H9 (cell line): ENCODE data around the gene AKNA. TPM values are rescaled to one million over a fixed set of nuclear protein-coding genes. Genes with fewer than 3 reads are reported as not detected.

Experiments used
- DNase-seq: peaks from one replicate; pipeline ENCODE4 v3.0.0-alpha.2; 2017
- H2AFZ ChIP-seq: one replicate; pipeline ENCODE4 v1.6.1; 2013; ENCODE audit warnings: mild to moderate bottlenecking, low read length, control low read depth, moderate library complexity
- H2AK5ac ChIP-seq: 2 replicates; pipeline ENCODE4 v1.6.1; 2013; ENCODE audit warnings: low read length, control low read depth, mixed read lengths; ENCODE audit not compliant: insufficient read length
- H2BK120ac ChIP-seq: one replicate; pipeline ENCODE4 v1.6.1; 2013; ENCODE audit warnings: low read depth, mild to moderate bottlenecking, low read length, control low read depth, inconsistent platforms; ENCODE audit not compliant: poor library complexity, severe bottlenecking
- H2BK12ac ChIP-seq: 2 replicates; pipeline ENCODE4 v1.6.1; 2013; ENCODE audit warnings: low read length, control low read depth, mixed read lengths, low read depth; ENCODE audit not compliant: insufficient read length
- H2BK15ac ChIP-seq: 2 replicates; pipeline ENCODE4 v1.6.1; 2013; ENCODE audit warnings: low read depth, low read length, control low read depth
- H2BK20ac ChIP-seq: one replicate; pipeline ENCODE4 v1.6.1; 2013; ENCODE audit warnings: low read depth, mild to moderate bottlenecking, low read length, control low read depth, inconsistent platforms; ENCODE audit not compliant: poor library complexity, severe bottlenecking
- H2BK5ac ChIP-seq: 2 replicates; pipeline ENCODE4 v1.6.1; 2013; ENCODE audit warnings: low read length, control low read depth, mixed read lengths; ENCODE audit not compliant: insufficient read length
- H3K14ac ChIP-seq: 2 replicates; pipeline ENCODE4 v1.6.1; 2013; ENCODE audit warnings: low read length, control low read depth; ENCODE audit not compliant: insufficient read depth
- H3K18ac ChIP-seq: 2 replicates; pipeline ENCODE4 v1.6.1; 2013; ENCODE audit warnings: low read depth, mild to moderate bottlenecking, mixed read lengths, low read length, control low read depth; ENCODE audit not compliant: insufficient read length
- H3K23ac ChIP-seq: 2 replicates; pipeline ENCODE4 v1.6.1; 2013; ENCODE audit warnings: low read length, control low read depth, mixed read lengths, low read depth; ENCODE audit not compliant: insufficient read length
- H3K23me2 ChIP-seq: 2 replicates; pipeline ENCODE4 v1.6.1; 2013; ENCODE audit warnings: low read depth, mild to moderate bottlenecking, mixed read lengths, low read length, control low read depth; ENCODE audit not compliant: insufficient read length, poor library complexity, severe bottlenecking
- H3K27ac ChIP-seq: 2 replicates; pipeline ENCODE4 v1.5.1; 2013; ENCODE audit warnings: low read length, control low read depth, mixed read lengths, low read depth; ENCODE audit not compliant: insufficient read length
- H3K27me3 ChIP-seq: 2 replicates; pipeline ENCODE4 v1.6.1; 2013; ENCODE audit warnings: low read length, control low read depth, inconsistent platforms; ENCODE audit not compliant: insufficient read depth
- H3K4ac ChIP-seq: 2 replicates; pipeline ENCODE4 v1.6.1; 2013; ENCODE audit warnings: low read depth, mild to moderate bottlenecking, control low read depth, inconsistent platforms, low read length, moderate library complexity
- H3K4me1 ChIP-seq: 2 replicates; pipeline ENCODE4 v1.6.1; 2013; ENCODE audit warnings: low read length, control low read depth, inconsistent platforms; ENCODE audit not compliant: insufficient read depth
- H3K4me2 ChIP-seq: 2 replicates; pipeline ENCODE4 v1.6.1; 2013; ENCODE audit warnings: low read length, control low read depth, mixed read lengths; ENCODE audit not compliant: insufficient read length, insufficient read depth
- H3K56ac ChIP-seq: 2 replicates; pipeline ENCODE4 v1.6.1; 2013; ENCODE audit warnings: low read depth, mild to moderate bottlenecking, mixed read lengths, low read length, control low read depth; ENCODE audit not compliant: insufficient read length
- H3K79me1 ChIP-seq: 2 replicates; pipeline ENCODE4 v1.6.1; 2013; ENCODE audit warnings: low read depth, mild to moderate bottlenecking, moderate library complexity, low read length, control low read depth, inconsistent platforms; ENCODE audit not compliant: insufficient read depth, poor library complexity, severe bottlenecking
- H3K79me2 ChIP-seq: 2 replicates; pipeline ENCODE4 v1.6.1; 2013; ENCODE audit warnings: low read length, control low read depth, inconsistent platforms; ENCODE audit not compliant: insufficient read depth
- H3K9ac ChIP-seq: 2 replicates; pipeline ENCODE4 v1.6.1; 2013; ENCODE audit warnings: low read length, control low read depth, mixed read lengths; ENCODE audit not compliant: insufficient read length; ENCODE audit errors: extremely low read depth
- H3K9me3 ChIP-seq: one replicate; pipeline ENCODE4 v1.6.1; 2013; ENCODE audit warnings: low read depth, low read length, inconsistent platforms; ENCODE audit not compliant: control insufficient read depth
- H3T11ph ChIP-seq: one replicate; pipeline ENCODE4 v1.6.1; 2013; ENCODE audit warnings: mild to moderate bottlenecking, low read length, control low read depth, inconsistent platforms
- H4K20me1 ChIP-seq: one replicate; pipeline ENCODE4 v1.6.1; 2013; ENCODE audit not compliant: control insufficient read depth, insufficient read length, insufficient read depth
- H4K5ac ChIP-seq: 2 replicates; pipeline ENCODE4 v1.6.1; 2013; ENCODE audit warnings: low read depth, mild to moderate bottlenecking, mixed read lengths, low read length, control low read depth; ENCODE audit not compliant: insufficient read length
- H4K8ac ChIP-seq: replicated peaks from 2 replicates; pipeline ENCODE4 v1.6.1; 2013; ENCODE audit warnings: low read length, control low read depth, mixed read lengths, low read depth; ENCODE audit not compliant: insufficient read length
- H4K91ac ChIP-seq: 2 replicates; pipeline ENCODE4 v1.6.1; 2013; ENCODE audit warnings: low read depth, mild to moderate bottlenecking, moderate library complexity, mixed read lengths, low read length, control low read depth; ENCODE audit not compliant: insufficient read length
- H3K27ac Mint-ChIP-seq, 3 experiments: 2 replicates in 2 of 3; 3 replicates in 1 of 3; pipeline ENCODE4 v1.8.0; 2020 to 2021; ENCODE audit warnings: mixed read lengths in 3 of 3, mild to moderate bottlenecking in 1 of 3, moderate library complexity in 1 of 3
- H3K27me3 Mint-ChIP-seq: 2 replicates; pipeline ENCODE4 v1.8.0; 2021; ENCODE audit warnings: low read depth, mild to moderate bottlenecking, moderate library complexity, mixed read lengths
- H3K36me3 Mint-ChIP-seq, 3 experiments: 2 replicates in 2 of 3; 3 replicates in 1 of 3; pipeline ENCODE4 v1.8.0; 2020 to 2021; ENCODE audit warnings: low read depth in 3 of 3, mixed read lengths in 3 of 3; ENCODE audit not compliant: insufficient read depth in 1 of 3
- H3K4me1 Mint-ChIP-seq, 2 experiments: 2 replicates each; pipeline ENCODE4 v1.8.0; 2020; ENCODE audit warnings: mixed read lengths in 2 of 2
- H3K4me3 Mint-ChIP-seq, 2 experiments: 2 replicates in 1 of 2; 3 replicates in 1 of 2; pipeline ENCODE4 v1.8.0; 2020 to 2021; ENCODE audit warnings: mild to moderate bottlenecking in 2 of 2, mixed read lengths in 2 of 2, moderate library complexity in 1 of 2
- H3K9me3 Mint-ChIP-seq, 2 experiments: 2 replicates in 1 of 2; 3 replicates in 1 of 2; pipeline ENCODE4 v1.8.0; 2020; ENCODE audit warnings: mild to moderate bottlenecking in 2 of 2, mixed read lengths in 2 of 2, moderate library complexity in 1 of 2
- CTCF ChIP-seq: fragments of 200-600 bp; sonication (generic); conservative IDR thresholded peaks from 3 replicates; pipeline ENCODE4 v1.8.0; 2021; ENCODE audit warnings: antibody characterized with exemption, mild to moderate bottlenecking
- WGBS: extraction: QIAGEN DNeasy Blood & Tissue Kit; methylation state at CpG from one replicate; pipeline ENCODE4 v1.1.7; 2013; ENCODE audit warnings: missing lambda C conversion rate, low lambda C conversion rate, mixed read lengths; ENCODE audit not compliant: insufficient read length; ENCODE audit errors: extremely low coverage; 5-methylcytosine and 5-hydroxymethylcytosine counted together
- total RNA-seq: library from RNA; stranded (reverse); gene quantifications from 2 replicates; pipeline ENCODE4 v1.2.1, GENCODE V29; 2021

Gene AKNA
- total RNA-seq, 1 experiment from 2014 or later: 19.7 TPM

GRCh38 chr9:114414346-114414745 is 26.6 kb upstream of the AKNA start:
- Histone ChIP-seq H4K5ac (no peak overlapping the region), H3K27me3 (no peaks in the 10 kb centered on the region), H3K4me2 (no peak overlapping the region), H2BK5ac (no peak overlapping the region), H3K9ac (no peak overlapping the region), H2AK5ac (no peak overlapping the region), H3K79me1 (no peaks in the 10 kb centered on the region), H2BK20ac (no peak overlapping the region), H2BK120ac (no peak overlapping the region), H3K4me1 (peaks cover 1% of the 10 kb centered on the region; the same call in 1 of the 2 replicates), H4K20me1 (no peaks in the 10 kb centered on the region), H3K18ac (no peak overlapping the region), H3T11ph (no peak overlapping the region), H2AFZ (no peak overlapping the region), H4K91ac (no peak overlapping the region), H4K8ac (no peak overlapping the region), H2BK15ac (no peak overlapping the region), H2BK12ac (no peak overlapping the region), H3K56ac (no peak overlapping the region), H3K27ac (no peak overlapping the region), H3K23me2 (no peaks in the 10 kb centered on the region), H3K23ac (no peak overlapping the region), H3K14ac (no peak overlapping the region), H3K9me3 (no peaks in the 10 kb centered on the region), H3K79me2 (no peaks in the 10 kb centered on the region), H3K4ac (no peak overlapping the region)
- H3K27me3 Mint-ChIP-seq: peaks cover 8% of the 10 kb centered on the region
- peaks cover 17 to 46% of the 10 kb centered on the region in 2 experiments for H3K4me1 Mint-ChIP-seq
- no peak for DNase-seq
- TF ChIP-seq CTCF: no peak
- no CpG with 5 or more reads among the region's 2 CpGs for WGBS
- H3K27ac Mint-ChIP-seq: no peak overlapping the region
- no peak overlapping the region for H3K4me3 Mint-ChIP-seq
- no peaks in the 10 kb centered on the region; a peak in 1 of 7 replicates for H3K36me3 Mint-ChIP-seq
- no peaks in the 10 kb centered on the region for H3K9me3 Mint-ChIP-seq
